H1 (cell line): ENCODE results near the gene DFFB. TPM values are rescaled to one million over a fixed set of nuclear protein-coding genes. Genes with fewer than 3 reads are reported as not detected.

ENCODE experiments used
- CTCF ChIA-PET: fragments of 300-600 bp; sonication (Branson Sonifier 250); formaldehyde crosslinking; loops from one replicate; lab custom pipeline; 2021; ENCODE audit not compliant: partially characterized antibody; lab: Charles Lee
- POLR2A ChIA-PET: fragments of 300-600 bp; sonication (Branson Sonifier 250); formaldehyde crosslinking; loops from one replicate; lab custom pipeline; 2021; ENCODE audit warnings: inconsistent platforms; ENCODE audit not compliant: partially characterized antibody; lab: Charles Lee
- DNase-seq, 2 experiments: peaks; one replicate each; pipeline versions ENCODE4 v3.0.0 to v3.0.0-alpha.2; 2010 to 2022; ENCODE audit warnings: low spot score in 2 of 2, low read depth in 1 of 2, mixed read lengths in 1 of 2
- FAIRE-seq: peaks from 2 replicates; lab custom pipeline; 2011; peaks lifted over from hg19 to GRCh38; lab: Jason Lieb, UNC
- H2AFZ ChIP-seq: 2 replicates; pipeline ENCODE4 v1.8.1; 2012; ENCODE audit warnings: low read length, inconsistent platforms
- H2AK5ac ChIP-seq: 2 replicates; pipeline ENCODE4 v1.6.1; 2013; ENCODE audit warnings: low read depth, low read length
- H2BK120ac ChIP-seq: replicated peaks from 2 replicates; pipeline ENCODE3; 2013; ENCODE audit warnings: low read depth, low read length, inconsistent platforms
- H2BK12ac ChIP-seq: 2 replicates; pipeline ENCODE4 v1.6.1; 2013; ENCODE audit warnings: low read depth, low read length
- H2BK15ac ChIP-seq: 2 replicates; pipeline ENCODE4 v1.6.1; 2013; ENCODE audit warnings: low read length
- H2BK20ac ChIP-seq: 2 replicates; pipeline ENCODE4 v1.6.1; 2013; ENCODE audit warnings: low read length
- H2BK5ac ChIP-seq: 2 replicates; pipeline ENCODE4 v1.6.1; 2013; ENCODE audit warnings: low read depth, low read length
- H3K14ac ChIP-seq: 2 replicates; pipeline ENCODE4 v1.6.1; 2013; ENCODE audit warnings: inconsistent platforms; ENCODE audit not compliant: insufficient read length
- H3K18ac ChIP-seq: 2 replicates; pipeline ENCODE4 v1.6.1; 2013; ENCODE audit warnings: low read length; ENCODE audit errors: extremely low read depth
- H3K23ac ChIP-seq: 2 replicates; pipeline ENCODE4 v1.6.1; 2013; ENCODE audit warnings: inconsistent platforms; ENCODE audit not compliant: insufficient read length
- H3K23me2 ChIP-seq: 2 replicates; pipeline ENCODE4 v1.6.1; 2013; ENCODE audit warnings: low read depth, low read length
- H3K27ac ChIP-seq: 2 replicates; pipeline ENCODE4 v1.6.1; 2011; ENCODE audit warnings: low read depth, low read length, inconsistent platforms
- H3K27me3 ChIP-seq, 4 experiments: replicated peaks in 1 of 4; 1 replicate in 1 of 4; 2 replicates in 3 of 4; pipeline versions ENCODE4 v1.6.1 to v1.8.1; 2011 to 2013; ENCODE audit warnings: low read length in 3 of 4, mild to moderate bottlenecking in 3 of 4, inconsistent platforms in 2 of 4, mixed read lengths in 2 of 4, moderate library complexity in 1 of 4; ENCODE audit not compliant: control insufficient read depth in 3 of 4, insufficient read depth in 3 of 4; ENCODE audit errors: extremely low read depth in 1 of 4
- H3K36me3 ChIP-seq, 4 experiments: 2 replicates each; pipeline versions ENCODE4 v1.6.1 to v1.8.1; 2011 to 2013; ENCODE audit warnings: mild to moderate bottlenecking in 4 of 4, low read length in 3 of 4, moderate library complexity in 2 of 4, control low read depth in 1 of 4, inconsistent platforms in 1 of 4; ENCODE audit not compliant: insufficient read depth in 4 of 4, control insufficient read depth in 2 of 4
- H3K4ac ChIP-seq: replicated peaks from 2 replicates; pipeline ENCODE3; 2013; ENCODE audit warnings: low read length, low read depth, mixed read lengths, inconsistent platforms; ENCODE audit not compliant: insufficient read length
- H3K4me1 ChIP-seq, 4 experiments: replicated peaks in 1 of 4; 1 replicate in 1 of 4; 2 replicates in 3 of 4; pipeline versions ENCODE4 v1.6.1 to v1.8.1; 2011 to 2013; ENCODE audit warnings: low read length in 3 of 4, inconsistent platforms in 2 of 4, mixed read lengths in 1 of 4; ENCODE audit not compliant: insufficient read depth in 4 of 4, control insufficient read depth in 3 of 4
- H3K4me2 ChIP-seq, 2 experiments: 2 replicates each; pipeline versions ENCODE4 v1.6.1 to v1.8.1; 2011 to 2013; ENCODE audit warnings: low read depth in 2 of 2, low read length in 2 of 2, control low read depth in 1 of 2, inconsistent platforms in 1 of 2, mild to moderate bottlenecking in 1 of 2; ENCODE audit not compliant: insufficient read depth in 1 of 2
- H3K4me3 ChIP-seq, 4 experiments: fragments of 200-600, 300-600 bp in 1 of 4; sonication (generic), shearing (Covaris generic), sonication (Bioruptor Twin) in 1 of 4; 2 replicates each; pipeline versions ENCODE4 v1.5.1 to v1.8.1; 2011 to 2016; ENCODE audit warnings: low read length in 4 of 4, low read depth in 3 of 4, control low read depth in 2 of 4, inconsistent platforms in 2 of 4, mild to moderate bottlenecking in 2 of 4, mixed read lengths in 1 of 4, moderate library complexity in 1 of 4; ENCODE audit not compliant: insufficient read depth in 2 of 4; ENCODE audit errors: extremely low read depth in 1 of 4
- H3K56ac ChIP-seq: replicated peaks from 2 replicates; pipeline ENCODE3; 2013; ENCODE audit warnings: low read depth, mild to moderate bottlenecking, mixed read lengths, low read length, inconsistent platforms; ENCODE audit not compliant: insufficient read length
- H3K79me1 ChIP-seq: 2 replicates; pipeline ENCODE4 v1.6.1; 2013; ENCODE audit warnings: low read depth, low read length, control low read depth
- H3K79me2 ChIP-seq, 2 experiments: 2 replicates each; pipeline versions ENCODE4 v1.6.1 to v1.8.1; 2012 to 2013; ENCODE audit warnings: low read length in 2 of 2, mild to moderate bottlenecking in 2 of 2, inconsistent platforms in 1 of 2; ENCODE audit not compliant: insufficient read depth in 2 of 2, control insufficient read depth in 1 of 2
- H3K9ac ChIP-seq, 4 experiments: replicated peaks in 1 of 4; 1 replicate in 1 of 4; 2 replicates in 3 of 4; pipeline versions ENCODE4 v1.6.1 to v1.8.1; 2011 to 2013; ENCODE audit warnings: low read depth in 3 of 4, low read length in 3 of 4, control low read depth in 2 of 4, mild to moderate bottlenecking in 2 of 4, moderate library complexity in 2 of 4, inconsistent platforms in 1 of 4; ENCODE audit errors: extremely low read depth in 1 of 4
- H3K9me3 ChIP-seq, 2 experiments: 2 replicates each; pipeline versions ENCODE4 v1.6.1 to v1.8.1; 2012 to 2013; ENCODE audit warnings: mild to moderate bottlenecking in 2 of 2, moderate library complexity in 2 of 2, control low read depth in 1 of 2, inconsistent platforms in 1 of 2, low read depth in 1 of 2, low read length in 1 of 2, mixed read lengths in 1 of 2; ENCODE audit not compliant: insufficient read depth in 2 of 2
- H4K20me1 ChIP-seq, 2 experiments: replicated peaks in 1 of 2; 2 replicates each; pipeline versions ENCODE3 to v1.8.1; 2011 to 2013; ENCODE audit warnings: inconsistent platforms in 2 of 2, low read length in 2 of 2, mild to moderate bottlenecking in 1 of 2; ENCODE audit not compliant: insufficient read depth in 2 of 2, control insufficient read depth in 1 of 2
- H4K5ac ChIP-seq: 2 replicates; pipeline ENCODE4 v1.6.1; 2013; ENCODE audit warnings: low read length, low read depth, mixed read lengths, inconsistent platforms; ENCODE audit not compliant: insufficient read length
- H4K8ac ChIP-seq: 2 replicates; pipeline ENCODE4 v1.8.0; 2013; ENCODE audit warnings: mild to moderate bottlenecking, moderate library complexity, low read length, inconsistent platforms; ENCODE audit not compliant: insufficient read depth; ENCODE audit errors: extremely low read depth
- H4K91ac ChIP-seq: replicated peaks from 2 replicates; pipeline ENCODE3; 2013; ENCODE audit warnings: low read length, mixed read lengths, inconsistent platforms; ENCODE audit not compliant: insufficient read length
- CBX5 ChIP-seq: fragments of 300-800, 300-1000 bp; sonication (generic); IDR thresholded peaks from 2 replicates; pipeline ENCODE4 v1.7.1; 2016; ENCODE audit warnings: antibody characterized with exemption, low read length, low read depth
- TAF1 ChIP-seq: IDR thresholded peaks from 2 replicates; pipeline ENCODE4 v1.6.1; 2011; ENCODE audit warnings: mild to moderate bottlenecking, low read depth, low read length
- WGBS, 2 experiments: shearing (Covaris generic) in 1 of 2; methylation state at CpG; one replicate each; pipeline versions ENCODE4 v1.1.6 to v1.1.7; 2013 to 2015; ENCODE audit warnings: low lambda C conversion rate in 2 of 2, mixed read lengths in 2 of 2, inconsistent platforms in 1 of 2, low coverage in 1 of 2, missing lambda C conversion rate in 1 of 2; ENCODE audit not compliant: insufficient replicate concordance in 2 of 2, insufficient coverage in 1 of 2, insufficient read length in 1 of 2; ENCODE audit errors: extremely low coverage in 1 of 2, missing lambda C conversion rate in 1 of 2; 5-methylcytosine and 5-hydroxymethylcytosine counted together
- polyA plus RNA-seq, 7 experiments: library from polyadenylated mRNA; depleted of rRNA in 3 of 7; stranded (reverse) in 5 of 7; unstranded in 2 of 7; fragments of >200 nt in 5 of 7; fragments of 200-250 nt in 2 of 7; gene quantifications; 1 replicate in 5 of 7; 2 replicates in 1 of 7; 4 replicates in 1 of 7; pipeline versions ENCODE4 v1.2.1 to v1.2.3, GENCODE V29; 2011 to 2013; ENCODE audit warnings: missing spikeins in 2 of 7, mixed read lengths in 2 of 7
- total RNA-seq: library from RNA; stranded (reverse); fragmentation: NEBNext Ultra II Directional; extraction: Animal tissue kit (Norgen Biotek cat#: 25700); gene quantifications from 2 replicates; pipeline ENCODE4 v1.2.1, GENCODE V29; 2021

DFFB gene
- total and polyA plus RNA-seq, 2 of the 8 experiments (the other 6 are each of a cell fraction or from before 2014, with no cell fraction given) = 8.6 to 11.9 TPM

DNA sequence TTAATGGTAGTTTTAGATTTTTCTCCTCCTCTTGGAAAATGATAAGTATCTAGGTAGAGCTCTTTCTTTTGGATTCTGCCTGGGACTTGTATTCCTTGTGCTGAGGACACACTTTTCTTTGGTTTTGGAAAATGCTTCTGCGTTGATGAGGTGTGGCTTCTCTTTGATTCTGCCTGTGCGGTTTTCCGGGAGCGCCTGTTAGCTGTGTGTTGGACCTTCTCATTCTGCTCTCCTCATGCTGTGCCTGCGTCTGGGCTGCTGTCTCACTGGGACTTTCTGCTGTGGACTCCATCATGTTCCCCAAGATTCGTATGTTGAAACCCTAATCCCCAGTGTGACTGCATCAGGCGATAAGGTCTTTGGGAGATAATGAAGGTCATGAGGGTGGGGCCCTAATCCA, 21.8 kb downstream of the DFFB start:
- Histone ChIP-seq H4K8ac (no peak overlapping the region), H3K9me3 (peaks cover 0 to 9% of the 10 kb centered on the region in 2 experiments; a peak in 2 of 4 replicates), H3K27me3 (no peaks in the 10 kb centered on the region), H3K56ac (no peak overlapping the region), H3K4me2 (no peak overlapping the region), H3K18ac (no peak overlapping the region), H3K4ac (no peak overlapping the region), H3K9ac (no peak overlapping the region), H2BK15ac (no peak overlapping the region), H2BK120ac (no peak overlapping the region), H3K4me1 (no peaks in the 10 kb centered on the region), H4K20me1 (peaks cover 0 to 2% of the 10 kb centered on the region in 2 experiments), H2BK12ac (no peak overlapping the region), H3K27ac (no peak overlapping the region), H3K36me3 (peaks cover 0 to 2% (median 0%) of the 10 kb centered on the region in 4 experiments; a peak in 2 of 8 replicates), H3K79me2 (no peaks in the 10 kb centered on the region), H3K23ac (no peak overlapping the region), H3K4me3 (no peak overlapping the region), H3K23me2 (no peaks in the 10 kb centered on the region), H4K91ac (no peak overlapping the region), H3K79me1 (no peaks in the 10 kb centered on the region), H4K5ac (no peak overlapping the region), H2BK5ac (no peak overlapping the region), H2BK20ac (no peak overlapping the region), H2AFZ (no peak overlapping the region), H2AK5ac (no peak overlapping the region), H3K14ac (no peak overlapping the region)
- no peak for TF ChIP-seq TAF1
- TF ChIP-seq CBX5 = 0 out of 2 replicates have a peak, but pooled peaks have one; percentile 53
- no peak for DNase-seq
- FAIRE-seq = no peak
- ChIA-PET POLR2A (no interaction called here), CTCF (interaction anchor here (1.3 to 1.4 kb wide), 2 partner anchors 8 to 10 kb away, joined by 3 to 5 read pairs; no protein-coding TSS in a partner anchor)
- 91% methylated on average over 7 of the region's 7 CpGs; no CpG with 5 or more reads in 1 of the 2 experiments for WGBS, 2 experiments
